H1 (cell line): ENCODE measurements around the gene RASAL2.

Source experiments
- ATF3 ChIP-seq: IDR thresholded peaks from 2 replicates; pipeline ENCODE4 v1.6.1; 2011; ENCODE audit warnings: low read depth, mild to moderate bottlenecking, low read length; ENCODE audit not compliant: insufficient read depth
- EP300 ChIP-seq, 2 experiments: IDR thresholded peaks; 1 replicate in 1 of 2; 2 replicates in 1 of 2; pipeline ENCODE4 v1.6.1; 2011 to 2012; ENCODE audit warnings: low read depth in 2 of 2, low read length in 2 of 2, mild to moderate bottlenecking in 2 of 2, borderline replicate concordance in 1 of 2, inconsistent platforms in 1 of 2, moderate library complexity in 1 of 2
- JUND ChIP-seq: IDR thresholded peaks from 2 replicates; pipeline ENCODE4 v1.6.1; 2011; ENCODE audit warnings: mild to moderate bottlenecking, improper control_type of control experiment, low read length
- NRF1 ChIP-seq: IDR thresholded peaks from 2 replicates; pipeline ENCODE4 v1.6.1; 2011; ENCODE audit warnings: mild to moderate bottlenecking, low read depth, low read length, improper control_type of control experiment
- PHF8 ChIP-seq: fragments of 200-600 bp; sonication (generic); conservative IDR thresholded peaks from 2 replicates; pipeline ENCODE4 v1.7.1; 2012; ENCODE audit warnings: low read depth, mild to moderate bottlenecking, inconsistent platforms, low read length, moderate library complexity
- TEAD4 ChIP-seq: IDR thresholded peaks from 2 replicates; pipeline ENCODE4 v1.6.1; 2012; ENCODE audit warnings: low read depth, low read length, inconsistent platforms, mixed read lengths

GRCh38 chr1:178071811-178072210 lies 22.1 kb upstream of the RASAL2 start:
- TF ChIP-seq ATF3: no peak
- no peak for TF ChIP-seq EP300 (IDR thresholded peaks at IDR 0.05; ENCODE audit: borderline replicate concordance in 1 of 2, low read depth in 2 of 2, low read length in 2 of 2)
- no peak for TF ChIP-seq NRF1
- no peak for TF ChIP-seq TEAD4
- TF ChIP-seq PHF8: no peak
- TF ChIP-seq JUND: no peak
